Heart left ventricle (tissue), 13 donors: ENCODE results near the gene KANSL1.

Source experiments
- CTCF ChIP-seq, 12 donors: fragments of 200-600 bp; sonication (generic) in 4 of 12; IDR thresholded peaks; one replicate each; pipeline versions ENCODE4 v1.5.0 to v1.8.0; 2018 to 2022; ENCODE audit warnings: antibody characterized with exemption in 12 of 12, mild to moderate bottlenecking in 5 of 12
- POLR2A ChIP-seq, 2 donors: fragments of 450-650 bp; IDR thresholded peaks; one replicate each; pipeline ENCODE4 v1.6.1; 2017; ENCODE audit warnings: antibody characterized with exemption in 2 of 2, mild to moderate bottlenecking in 2 of 2, moderate library complexity in 2 of 2
- donor health status: ischemic (EF 13 %, LVEDD 7.1; RV severe dilation, severe dysfunction).
- donor health status: DM: no; HTN: yes; CAD: no.
- donor health status: DM: no; HTN: no; CAD: no.
- donor health status: ischemic (EF 25% LVEDD 6.9; RV normal size, moderate dysfunction).
- donor health status: ischemic (EF 25% LVEDD 5.7; RV mildly dilated, moderate dysfunction).
- donor health status: ischemic (EF 35%, LVEDD 5.7; RV mildly dilated, moderate dysfunction).
- donor health status: nonischemic (EF 11% LVEDD 7.7; RV severe dilation, severe dysfunction).
- donor health status: DM: yes; HTN: yes; CAD: no.
- donor health status: PGD.
- donor health status: ischemic (EF 29% LVEDD 5.4; RV normal size, mild dysfunction).
- donor health status: nonischemic (EF 23%, LVEDD 6.1; RV moderate dilation, normal function).

- TF ChIP-seq CTCF (IDR thresholded peaks at IDR 0.05) = no peak
- no peak for TF ChIP-seq POLR2A (IDR thresholded peaks at IDR 0.05)
Measured at GRCh38 chr17:46039592-46040186, 153.5 kb downstream of the KANSL1 start.
